Stimulated activated CD4-positive, alpha-beta T cell treated with anti-CD3 and anti-CD28 coated beads, TNF-alpha, amount 100 ng/mL, for 4 hours (primary cell): ENCODE results near the gene TTC19.
"Not testable (repeated sequence)": the region's sequence is repeated elsewhere in the genome, so short reads cannot be mapped to it uniquely, and the experiment has no call there.

Source experiments
- DNase-seq, 3 experiments: peaks; one replicate each; pipeline ENCODE4 v3.0.0-alpha.2; 2020; ENCODE audit warnings: low read depth in 3 of 3

TTC19 gene

GRCh38 chr17:15973016-15973415, 26.6 kb upstream of the TTC19 start:
- DNase-seq, result no peak

- no peak for DNase-seq
These were observed 25.8 kb upstream of the TTC19 start for GRCh38 chr17:15973834-15974233.

GRCh38 chr17:15977894-15978293, 21.7 kb upstream of the TTC19 start:
- no peak for DNase-seq

- DNase-seq, result no peak
These were observed 21.0 kb upstream of the TTC19 start for GRCh38 chr17:15978606-15979005.

- not testable (repeated sequence) for DNase-seq
These were observed 20.6 kb upstream of the TTC19 start for GRCh38 chr17:15979013-15979412.

- no peak for DNase-seq
These were observed 18.4 kb upstream of the TTC19 start for GRCh38 chr17:15981208-15981607.

- no peak for DNase-seq
These were observed 17.7 kb upstream of the TTC19 start for GRCh38 chr17:15981646-15982580.

GRCh38 chr17:15996322-15996721, 3.3 kb upstream of the TTC19 start:
- no peak for DNase-seq

- DNase-seq, result no peak
These were observed 1.5 kb upstream of the TTC19 start for GRCh38 chr17:15998031-15998562.

GRCh38 chr17:15999974-16000827, 577 bp downstream of the TTC19 start:
- no peak for DNase-seq

- no peak for DNase-seq
These were observed 1.7 kb downstream of the TTC19 start for GRCh38 chr17:16001226-16001897.

GRCh38 chr17:16002708-16003260, 3.2 kb downstream of the TTC19 start:
- no peak for DNase-seq

GRCh38 chr17:16003841-16004240, 4.2 kb downstream of the TTC19 start:
- no peak for DNase-seq

GRCh38 chr17:16005636-16006035, 6.0 kb downstream of the TTC19 start:
- DNase-seq, result no peak

- no peak for DNase-seq
These were observed 7.8 kb downstream of the TTC19 start for GRCh38 chr17:16007439-16007838.

GRCh38 chr17:16013943-16014407, 14.4 kb downstream of the TTC19 start:
- DNase-seq, result no peak

GRCh38 chr17:16019347-16019746, 19.7 kb downstream of the TTC19 start:
- DNase-seq, result no peak

- no peak for DNase-seq
These were observed 24.3 kb downstream of the TTC19 start for GRCh38 chr17:16023881-16024280.

- DNase-seq, result no peak
These were observed 25.6 kb downstream of the TTC19 start for GRCh38 chr17:16025202-16025601.

- no peak for DNase-seq
These were observed 27.3 kb downstream of the TTC19 start for GRCh38 chr17:16026895-16027294.
